ENCODE measurements around the gene SLC38A5. TPM values are rescaled to one million over a fixed set of nuclear protein-coding genes. Genes with fewer than 3 reads are reported as not detected.
"Not testable (repeated sequence)": the region's sequence is repeated elsewhere in the genome, so short reads cannot be mapped to it uniquely, and the experiment has no call there.

The SLC38A5 gene
- total RNA-seq, 1 experiment from 2014 or later = 54.6 TPM

GRCh38 chrX:48430166-48430565, 39.9 kb downstream of the SLC38A5 start:
- ATAC-seq; H4K20me1 ChIP-seq (ENCODE audit: insufficient read depth); intact Hi-C loops (cut with micrococcal nuclease); H3K4me3 ChIP-seq (replicated peaks in 1 of 2; ENCODE audit: low read depth in 1 of 2, low read length in 2 of 2); H3K79me2 ChIP-seq (ENCODE audit: insufficient read depth, low read length); RAD21 ChIA-PET (ENCODE audit: low non-redundant PET in 1 of 2, low total read pairs in 2 of 2, uncharacterized antibody in 2 of 2, unreplicated experiment in 2 of 2); POLR2A ChIA-PET; H3K4me2 ChIP-seq (ENCODE audit: low read length); H3K9ac ChIP-seq (ENCODE audit: low read length); H2AFZ ChIP-seq (ENCODE audit: low read depth, low read length, poor library complexity, severe bottlenecking); BruUV-seq (replicated peaks); DNase-seq (ENCODE audit: low read depth, low spot score); H3K4me1 ChIP-seq (ENCODE audit: control insufficient read depth in 1 of 2, insufficient read depth in 2 of 2, low read length in 2 of 2); CTCF ChIA-PET; H3K9me3 ChIP-seq (ENCODE audit: control insufficient read depth in 1 of 2, insufficient read depth in 1 of 2, low read depth in 1 of 2, low read length in 2 of 2); H3K27ac ChIP-seq (ENCODE audit: low read depth, low read length); H3K9me2 ChIP-seq (ENCODE audit: insufficient read depth); H3K36me3 ChIP-seq (ENCODE audit: control insufficient read depth in 1 of 2, insufficient read depth in 2 of 2, low read length in 2 of 2); H3K27me3 ChIP-seq (ENCODE audit: insufficient read depth, low read length): not testable (repeated sequence)

DNA sequence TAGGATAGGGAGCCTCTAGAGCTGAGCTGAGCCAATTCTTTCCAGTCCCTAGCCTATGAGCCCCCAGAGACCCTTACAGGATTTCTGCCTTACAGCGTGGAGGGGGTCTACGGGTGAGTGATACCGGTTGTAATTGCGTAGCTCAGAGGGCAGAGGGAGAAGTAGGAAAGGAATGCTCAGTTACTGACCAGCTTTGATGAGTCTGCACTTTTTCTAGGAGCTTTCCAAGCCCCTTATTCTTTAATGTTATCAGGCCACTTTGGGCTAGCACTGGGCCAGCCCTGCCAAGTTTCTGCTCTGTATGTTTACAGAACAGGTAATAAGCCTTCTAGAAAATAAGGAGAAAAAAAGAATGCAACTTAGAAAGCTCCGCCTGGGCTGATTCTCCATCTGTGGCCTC, 40.5 kb downstream of the SLC38A5 start:
- CTCF ChIA-PET; H3K9me2 ChIP-seq (ENCODE audit: insufficient read depth); intact Hi-C loops (cut with micrococcal nuclease); H3K9me3 ChIP-seq (ENCODE audit: control insufficient read depth in 1 of 2, insufficient read depth in 1 of 2, low read depth in 1 of 2, low read length in 2 of 2); H3K4me1 ChIP-seq (ENCODE audit: control insufficient read depth in 1 of 2, insufficient read depth in 2 of 2, low read length in 2 of 2); POLR2A ChIA-PET; H3K9ac ChIP-seq (ENCODE audit: low read length); H3K79me2 ChIP-seq (ENCODE audit: insufficient read depth, low read length); H3K4me2 ChIP-seq (ENCODE audit: low read length); H4K20me1 ChIP-seq (ENCODE audit: insufficient read depth); RAD21 ChIA-PET (ENCODE audit: low non-redundant PET in 1 of 2, low total read pairs in 2 of 2, uncharacterized antibody in 2 of 2, unreplicated experiment in 2 of 2); H3K4me3 ChIP-seq (replicated peaks in 1 of 2; ENCODE audit: low read depth in 1 of 2, low read length in 2 of 2); H3K27me3 ChIP-seq (ENCODE audit: insufficient read depth, low read length); H3K36me3 ChIP-seq (ENCODE audit: control insufficient read depth in 1 of 2, insufficient read depth in 2 of 2, low read length in 2 of 2); H3K27ac ChIP-seq (ENCODE audit: low read depth, low read length); ATAC-seq; DNase-seq (ENCODE audit: low read depth, low spot score); BruUV-seq (replicated peaks); H2AFZ ChIP-seq (ENCODE audit: low read depth, low read length, poor library complexity, severe bottlenecking): not testable (repeated sequence)

- H3K9me3 ChIP-seq (ENCODE audit: control insufficient read depth in 1 of 2, insufficient read depth in 1 of 2, low read depth in 1 of 2, low read length in 2 of 2); H3K9ac ChIP-seq (ENCODE audit: low read length); H3K36me3 ChIP-seq (ENCODE audit: control insufficient read depth in 1 of 2, insufficient read depth in 2 of 2, low read length in 2 of 2); H3K9me2 ChIP-seq (ENCODE audit: insufficient read depth); H3K27me3 ChIP-seq (ENCODE audit: insufficient read depth, low read length); CTCF ChIA-PET; DNase-seq (ENCODE audit: low read depth, low spot score); ATAC-seq; H3K79me2 ChIP-seq (ENCODE audit: insufficient read depth, low read length); RAD21 ChIA-PET (ENCODE audit: low non-redundant PET in 1 of 2, low total read pairs in 2 of 2, uncharacterized antibody in 2 of 2, unreplicated experiment in 2 of 2); H4K20me1 ChIP-seq (ENCODE audit: insufficient read depth); POLR2A ChIA-PET; H3K4me1 ChIP-seq (ENCODE audit: control insufficient read depth in 1 of 2, insufficient read depth in 2 of 2, low read length in 2 of 2); H3K4me2 ChIP-seq (ENCODE audit: low read length); H3K4me3 ChIP-seq (replicated peaks in 1 of 2; ENCODE audit: low read depth in 1 of 2, low read length in 2 of 2); H2AFZ ChIP-seq (ENCODE audit: low read depth, low read length, poor library complexity, severe bottlenecking); intact Hi-C loops (cut with micrococcal nuclease); H3K27ac ChIP-seq (ENCODE audit: low read depth, low read length); BruUV-seq (replicated peaks): not testable (repeated sequence)
Observed at GRCh38 chrX:48427027-48427716, 42.9 kb downstream of the SLC38A5 start.

- DNase-seq (ENCODE audit: low read depth, low spot score); H3K4me2 ChIP-seq (ENCODE audit: low read length); POLR2A ChIA-PET; CTCF ChIA-PET; ATAC-seq; intact Hi-C loops (cut with micrococcal nuclease); H3K9me3 ChIP-seq (ENCODE audit: control insufficient read depth in 1 of 2, insufficient read depth in 1 of 2, low read depth in 1 of 2, low read length in 2 of 2); H3K9me2 ChIP-seq (ENCODE audit: insufficient read depth); H3K9ac ChIP-seq (ENCODE audit: low read length); H3K79me2 ChIP-seq (ENCODE audit: insufficient read depth, low read length); RAD21 ChIA-PET (ENCODE audit: low non-redundant PET in 1 of 2, low total read pairs in 2 of 2, uncharacterized antibody in 2 of 2, unreplicated experiment in 2 of 2); H4K20me1 ChIP-seq (ENCODE audit: insufficient read depth); H3K36me3 ChIP-seq (ENCODE audit: control insufficient read depth in 1 of 2, insufficient read depth in 2 of 2, low read length in 2 of 2); H3K27me3 ChIP-seq (ENCODE audit: insufficient read depth, low read length); H3K27ac ChIP-seq (ENCODE audit: low read depth, low read length); H2AFZ ChIP-seq (ENCODE audit: low read depth, low read length, poor library complexity, severe bottlenecking); H3K4me3 ChIP-seq (replicated peaks in 1 of 2; ENCODE audit: low read depth in 1 of 2, low read length in 2 of 2); H3K4me1 ChIP-seq (ENCODE audit: control insufficient read depth in 1 of 2, insufficient read depth in 2 of 2, low read length in 2 of 2); BruUV-seq (replicated peaks): not testable (repeated sequence)
Observed at GRCh38 chrX:48411860-48412259, 58.2 kb downstream of the SLC38A5 start, which contains the start of gene SSX4B. SSX4B (minus strand) TSS chrX:48411960; CDS start chrX:48411372, 588 bp downstream.
